GM23338 (cell line): Measurements from ENCODE around the gene IRF6. TPM values are rescaled to one million over a fixed set of nuclear protein-coding genes. Genes with fewer than 3 reads are reported as not detected.

Source experiments
- polyA plus RNA-seq: library from polyadenylated mRNA; unstranded; fragments of >200 nt; fragmentation: Nextera tagmentation; extraction: Ambion mirVana; gene quantifications from 2 replicates; pipeline ENCODE4 v1.2.1, GENCODE V29; 2016
- total RNA-seq: library from RNA; depleted of rRNA; stranded (reverse); fragments of >200 nt; shearing (Covaris generic); gene quantifications from 2 replicates; pipeline ENCODE4 v1.2.3, GENCODE V29; 2014; rRNA removed

Gene IRF6
- total and polyA plus RNA-seq, 2 experiments from 2014 or later = 4.6 to 11.7 TPM

Other genes with a start within 250 kb of the IRF6 start
- 0.76 and 2.8 TPM in 2 replicates for gene CAMK1G, start 222.4 kb downstream of the IRF6 start, total RNA-seq
- 0.09 and 0.32 TPM in 2 replicates for gene CAMK1G, start 222.4 kb downstream of the IRF6 start, polyA plus RNA-seq
- gene LAMB3, start 153.7 kb downstream of the IRF6 start, total RNA-seq = 0.52 and 0.93 TPM in 2 replicates
- 0.05 and 0.19 TPM in 2 replicates for gene LAMB3, start 153.7 kb downstream of the IRF6 start, polyA plus RNA-seq
- 0.43 and 3.2 TPM in 2 replicates for gene G0S2, start 130.7 kb downstream of the IRF6 start, total RNA-seq
- gene G0S2, start 130.7 kb downstream of the IRF6 start, polyA plus RNA-seq = 6.0 and 8.2 TPM in 2 replicates
- not detected in 2 replicates for gene HSD11B1, start 101.3 kb downstream of the IRF6 start, total RNA-seq
- not detected in 2 replicates for gene HSD11B1, start 101.3 kb downstream of the IRF6 start, polyA plus RNA-seq
- gene TRAF3IP3, start 50.1 kb downstream of the IRF6 start, total RNA-seq = not detected in 2 replicates
- 0.26 TPM in 1 of 2 replicates, not detected in the other for gene TRAF3IP3, start 50.1 kb downstream of the IRF6 start, polyA plus RNA-seq
- gene C1orf74, start 21.6 kb downstream of the IRF6 start, total RNA-seq = 3.9 and 4.6 TPM in 2 replicates
- 2.3 and 2.8 TPM in 2 replicates for gene C1orf74, start 21.6 kb downstream of the IRF6 start, polyA plus RNA-seq
- gene UTP25, start 21.8 kb upstream of the IRF6 start, total RNA-seq = 6.8 and 8.9 TPM in 2 replicates
- gene UTP25, start 21.8 kb upstream of the IRF6 start, polyA plus RNA-seq = 2.6 and 3.6 TPM in 2 replicates
- gene SYT14, start 132.1 kb upstream of the IRF6 start, total RNA-seq = 19.4 and 22.4 TPM in 2 replicates
- 4.5 and 5.2 TPM in 2 replicates for gene SYT14, start 132.1 kb upstream of the IRF6 start, polyA plus RNA-seq